ENCODE measurements around the gene FZD2.

FZD2 gene

GRCh38 chr17:44543213-44543904 is 13.9 kb upstream of the FZD2 start:
- H3K4me2 ChIP-seq (ENCODE audit: low read depth, low read length), result no peak overlapping the region
- peaks cover 6% of the 10 kb centered on the region for H3K4me1 ChIP-seq (ENCODE audit: low read length)
- no peak for DNase-seq
- H3K27me3 ChIP-seq (replicated peaks; ENCODE audit: insufficient read depth, low read length), result peaks cover 3% of the 10 kb centered on the region; the same call in 1 of the 2 replicates
- no peaks in the 10 kb centered on the region for H3F3A ChIP-seq (ENCODE audit: insufficient read depth, low read length)
- no peak overlapping the region for H3K27ac ChIP-seq (ENCODE audit: low read length)
- no peak overlapping the region for H3K9ac ChIP-seq (ENCODE audit: low read length)
- no peaks in the 10 kb centered on the region for H3K9me2 ChIP-seq (replicated peaks; ENCODE audit: insufficient read depth, low read length)
- no peaks in the 10 kb centered on the region for H4K20me1 ChIP-seq (ENCODE audit: insufficient read depth, low read length)
- no peaks in the 10 kb centered on the region for H3K79me2 ChIP-seq (ENCODE audit: low read length)
- no peaks in the 10 kb centered on the region for H3K9me3 ChIP-seq (replicated peaks; ENCODE audit: insufficient read depth, low read length)
- no peak overlapping the region for H2AFZ ChIP-seq (ENCODE audit: low read length)
- H3K36me3 ChIP-seq (replicated peaks; ENCODE audit: insufficient read depth, low read length), result no peaks in the 10 kb centered on the region
- no peak overlapping the region for H3K4me3 ChIP-seq (ENCODE audit: low read length)
- TF ChIP-seq EZH2phosphoT487 (IDR thresholded peaks at IDR 0.05; ENCODE audit: low read length), result no peak
- no peak for TF ChIP-seq EZH2 (optimal IDR thresholded peaks at IDR 0.05; ENCODE audit: low read depth, low read length)
- TF ChIP-seq, protein P1, sequence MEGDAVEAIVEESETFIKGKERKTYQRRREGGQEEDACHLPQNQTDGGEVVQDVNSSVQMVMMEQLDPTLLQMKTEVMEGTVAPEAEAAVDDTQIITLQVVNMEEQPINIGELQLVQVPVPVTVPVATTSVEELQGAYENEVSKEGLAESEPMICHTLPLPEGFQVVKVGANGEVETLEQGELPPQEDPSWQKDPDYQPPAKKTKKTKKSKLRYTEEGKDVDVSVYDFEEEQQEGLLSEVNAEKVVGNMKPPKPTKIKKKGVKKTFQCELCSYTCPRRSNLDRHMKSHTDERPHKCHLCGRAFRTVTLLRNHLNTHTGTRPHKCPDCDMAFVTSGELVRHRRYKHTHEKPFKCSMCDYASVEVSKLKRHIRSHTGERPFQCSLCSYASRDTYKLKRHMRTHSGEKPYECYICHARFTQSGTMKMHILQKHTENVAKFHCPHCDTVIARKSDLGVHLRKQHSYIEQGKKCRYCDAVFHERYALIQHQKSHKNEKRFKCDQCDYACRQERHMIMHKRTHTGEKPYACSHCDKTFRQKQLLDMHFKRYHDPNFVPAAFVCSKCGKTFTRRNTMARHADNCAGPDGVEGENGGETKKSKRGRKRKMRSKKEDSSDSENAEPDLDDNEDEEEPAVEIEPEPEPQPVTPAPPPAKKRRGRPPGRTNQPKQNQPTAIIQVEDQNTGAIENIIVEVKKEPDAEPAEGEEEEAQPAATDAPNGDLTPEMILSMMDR (IDR thresholded peaks at IDR 0.05; ENCODE audit: low read length), result no peak

DNA sequence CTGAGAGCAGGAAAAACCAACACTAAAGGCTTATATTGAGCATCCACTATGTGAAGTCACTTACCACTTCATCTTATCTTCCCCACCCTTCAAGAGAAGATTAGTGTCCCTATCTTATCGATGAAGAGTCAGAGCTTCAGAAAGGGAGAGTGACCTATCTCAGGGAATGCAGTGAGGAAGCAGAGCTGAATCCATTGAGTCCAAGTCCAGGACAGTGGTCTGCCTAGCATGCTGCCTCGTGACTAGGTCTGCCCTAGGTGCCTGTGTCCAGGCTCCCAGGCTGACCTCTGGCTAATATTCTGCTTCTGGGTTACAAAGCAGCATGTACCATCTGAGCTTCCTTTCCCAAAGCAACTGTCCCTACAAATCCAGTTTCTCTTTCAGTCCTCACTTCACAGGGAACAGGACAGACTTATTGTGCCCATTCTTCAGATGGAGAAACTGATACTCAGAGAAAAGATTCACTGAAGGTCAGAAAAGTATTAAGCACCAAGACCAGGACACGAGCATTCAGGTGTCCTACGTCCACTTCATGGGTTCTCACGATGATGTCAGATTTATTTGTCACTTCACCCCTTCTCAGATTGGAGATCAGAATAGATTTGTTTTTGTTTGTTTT is 13.3 kb upstream of the FZD2 start:
- Histone ChIP-seq H3K9me3 (replicated peaks; ENCODE audit: insufficient read depth, low read length) (no peaks in the 10 kb centered on the region), H3K4me2 (ENCODE audit: low read depth, low read length) (no peak overlapping the region), H3K27me3 (replicated peaks; ENCODE audit: insufficient read depth, low read length) (no peaks in the 10 kb centered on the region), H3K9ac (ENCODE audit: low read length) (no peak overlapping the region), H3K27ac (ENCODE audit: low read length) (no peak overlapping the region), H3K36me3 (replicated peaks; ENCODE audit: insufficient read depth, low read length) (no peaks in the 10 kb centered on the region), H3K4me3 (ENCODE audit: low read length) (no peak overlapping the region), H3K9me2 (replicated peaks; ENCODE audit: insufficient read depth, low read length) (no peaks in the 10 kb centered on the region), H4K20me1 (ENCODE audit: insufficient read depth, low read length) (no peaks in the 10 kb centered on the region), H2AFZ (ENCODE audit: low read length) (no peak overlapping the region), H3F3A (ENCODE audit: insufficient read depth, low read length) (no peaks in the 10 kb centered on the region), H3K4me1 (ENCODE audit: low read length) (peaks cover 6% of the 10 kb centered on the region), H3K79me2 (ENCODE audit: low read length) (no peaks in the 10 kb centered on the region)
- no peak for DNase-seq
- TF ChIP-seq EZH2phosphoT487 (IDR thresholded peaks at IDR 0.05; ENCODE audit: low read length), result no peak
- TF ChIP-seq EZH2 (optimal IDR thresholded peaks at IDR 0.05; ENCODE audit: low read depth, low read length), result no peak
- TF ChIP-seq, protein P1 (IDR thresholded peaks at IDR 0.05; ENCODE audit: low read length), result no peak

- TF ChIP-seq EZH2 (optimal IDR thresholded peaks at IDR 0.05; ENCODE audit: low read depth, low read length) (no peak), EZH2phosphoT487 (IDR thresholded peaks at IDR 0.05; ENCODE audit: low read length) (no peak)
- TF ChIP-seq, protein P1 (IDR thresholded peaks at IDR 0.05; ENCODE audit: low read length), result no peak
- H3K9ac ChIP-seq (ENCODE audit: low read length), result no peak overlapping the region
- no peak overlapping the region for H3K27ac ChIP-seq (ENCODE audit: low read length)
- H3K9me2 ChIP-seq (replicated peaks; ENCODE audit: insufficient read depth, low read length), result no peaks in the 10 kb centered on the region
- H3K4me2 ChIP-seq (ENCODE audit: low read depth, low read length), result no peak overlapping the region
- no peak for DNase-seq
- H3K36me3 ChIP-seq (replicated peaks; ENCODE audit: insufficient read depth, low read length), result no peaks in the 10 kb centered on the region
- H3K4me3 ChIP-seq (ENCODE audit: low read length), result no peak overlapping the region
- H2AFZ ChIP-seq (ENCODE audit: low read length), result no peak overlapping the region
- H3K4me1 ChIP-seq (ENCODE audit: low read length), result peaks cover 3% of the 10 kb centered on the region
- no peaks in the 10 kb centered on the region for H4K20me1 ChIP-seq (ENCODE audit: insufficient read depth, low read length)
- no peaks in the 10 kb centered on the region for H3F3A ChIP-seq (ENCODE audit: insufficient read depth, low read length)
- H3K27me3 ChIP-seq (replicated peaks; ENCODE audit: insufficient read depth, low read length), result no peaks in the 10 kb centered on the region
- no peaks in the 10 kb centered on the region for H3K9me3 ChIP-seq (replicated peaks; ENCODE audit: insufficient read depth, low read length)
- no peaks in the 10 kb centered on the region for H3K79me2 ChIP-seq (ENCODE audit: low read length)
Measured at GRCh38 chr17:44546671-44547606, 10.3 kb upstream of the FZD2 start.
